Left hindlimb (tissue), 1 donor: Measurements from ENCODE around the gene C15orf61.

Source experiments
- DNase-seq: peaks from one replicate; pipeline ENCODE4 v3.0.0-alpha.2; 2018

The C15orf61 gene

GRCh38 chr15:67515090-67515489 is 5.8 kb upstream of the C15orf61 start:
- no peak for DNase-seq

- no peak for DNase-seq
These were observed 5.4 kb upstream of the C15orf61 start for GRCh38 chr15:67515557-67515956.

- DNase-seq: no peak
These were observed 456 bp upstream of the C15orf61 start for GRCh38 chr15:67520321-67521028.

GRCh38 chr15:67521783-67522568 is 1.0 kb downstream of the C15orf61 start:
- no peak for DNase-seq

- no peak for DNase-seq
These were observed 2.4 kb downstream of the C15orf61 start for GRCh38 chr15:67523330-67523729.

GRCh38 chr15:67524235-67524634 is 3.3 kb downstream of the C15orf61 start:
- no peak for DNase-seq

- no peak for DNase-seq
These were observed 7.6 kb downstream of the C15orf61 start for GRCh38 chr15:67528513-67528912.

- DNase-seq: no peak
These were observed 10.5 kb downstream of the C15orf61 start for GRCh38 chr15:67531379-67531914.

GRCh38 chr15:67533873-67534272 is 12.9 kb downstream of the C15orf61 start:
- DNase-seq: no peak

GRCh38 chr15:67534360-67534759 is 13.4 kb downstream of the C15orf61 start:
- DNase-seq: no peak

- DNase-seq: no peak
These were observed 16.8 kb downstream of the C15orf61 start for GRCh38 chr15:67537771-67538170.

- peak; percentile 88 for DNase-seq
These were observed 21.8 kb downstream of the C15orf61 start, which contains the start of gene MAP2K5 for GRCh38 chr15:67542420-67543347. Gene MAP2K5, plus strand, starts transcription at chr15:67542703. Its CDS starts 633 bp downstream, at chr15:67543336.

GRCh38 chr15:67543348-67543718 is 22.4 kb downstream of the C15orf61 start:
- DNase-seq: no peak

- DNase-seq: no peak
These were observed 23.5 kb downstream of the C15orf61 start for GRCh38 chr15:67544475-67544874.

- no peak for DNase-seq
These were observed 24.9 kb downstream of the C15orf61 start for GRCh38 chr15:67545864-67546263.

- DNase-seq: no peak
These were observed 26.1 kb downstream of the C15orf61 start for GRCh38 chr15:67547064-67547463.

GRCh38 chr15:67547836-67548235 is 26.9 kb downstream of the C15orf61 start:
- DNase-seq: no peak

GRCh38 chr15:67548236-67548852 is 27.4 kb downstream of the C15orf61 start:
- DNase-seq: no peak

- peak; percentile 49 for DNase-seq
These were observed 28.1 kb downstream of the C15orf61 start for GRCh38 chr15:67548862-67549651.

GRCh38 chr15:67549736-67550135 is 28.8 kb downstream of the C15orf61 start:
- no peak for DNase-seq

- no peak for DNase-seq
These were observed 29.6 kb downstream of the C15orf61 start for GRCh38 chr15:67550522-67550921.
